Eye (tissue), 1 donor: Measurements from ENCODE around the gene CYLD.

Source experiments
- DNase-seq: peaks from one replicate; pipeline ENCODE4 v3.0.0-alpha.2; 2015

CYLD gene

DNA sequence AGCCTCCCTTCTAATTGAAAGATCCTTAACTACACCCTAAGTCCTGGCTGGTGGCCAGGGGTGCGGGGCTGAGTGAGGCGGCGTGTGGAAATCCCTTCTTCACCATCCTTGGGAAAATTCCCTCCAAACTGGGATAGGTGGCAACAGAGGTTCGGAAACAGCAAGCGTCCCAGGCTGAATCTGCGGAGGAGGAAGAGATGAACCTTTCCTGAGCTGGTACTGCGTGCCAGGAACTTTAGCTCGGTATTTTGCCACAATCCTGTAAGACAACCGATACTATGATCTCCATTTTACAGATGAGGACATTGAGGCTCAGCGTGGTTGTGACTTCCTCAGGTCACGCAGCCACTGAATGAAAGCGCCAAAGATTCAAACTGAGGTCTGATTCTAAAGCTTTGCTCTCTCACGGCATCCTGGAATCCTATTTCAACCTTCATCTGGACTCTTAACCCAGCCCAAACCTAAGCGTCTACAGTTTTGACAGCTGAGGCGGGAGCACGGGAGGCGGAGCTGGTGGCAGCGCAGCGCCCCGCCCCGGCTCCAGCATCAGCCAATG lies 583 bp upstream of the CYLD start:
- no peak for DNase-seq

DNA sequence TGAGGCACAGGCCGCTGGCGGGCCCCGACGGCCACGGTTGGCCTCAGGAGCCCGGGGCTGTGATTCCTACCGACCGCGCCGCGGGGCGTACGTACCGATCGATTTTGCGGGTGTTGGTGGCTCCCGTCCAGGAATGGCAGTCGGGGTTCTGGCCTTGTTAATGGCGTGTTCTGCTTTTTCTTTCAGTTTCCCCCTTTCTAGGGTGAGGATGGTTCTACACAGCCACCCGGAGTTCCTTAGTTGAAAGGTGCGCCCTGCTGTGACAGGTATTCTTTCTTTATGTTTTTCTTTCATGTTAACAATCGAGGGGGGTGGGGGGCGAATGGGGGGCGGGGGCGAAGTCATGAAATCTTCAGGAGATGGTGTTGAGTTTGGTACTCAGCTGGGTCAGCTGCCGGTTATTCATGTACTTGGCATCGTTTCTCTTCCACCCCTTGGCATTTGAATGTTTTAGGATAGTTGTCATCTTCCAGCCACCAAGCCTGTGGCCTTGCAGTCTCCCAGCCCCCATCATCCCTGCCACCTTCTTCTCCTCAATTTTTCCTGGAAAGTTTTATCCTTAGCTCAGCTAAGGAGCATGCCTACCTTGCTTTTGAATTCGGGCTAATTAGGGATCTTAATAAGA lies 802 bp downstream of the CYLD start:
- peak; percentile 46 for DNase-seq

GRCh38 chr16:50743581-50744225 lies 1.8 kb downstream of the CYLD start:
- no peak for DNase-seq

DNA sequence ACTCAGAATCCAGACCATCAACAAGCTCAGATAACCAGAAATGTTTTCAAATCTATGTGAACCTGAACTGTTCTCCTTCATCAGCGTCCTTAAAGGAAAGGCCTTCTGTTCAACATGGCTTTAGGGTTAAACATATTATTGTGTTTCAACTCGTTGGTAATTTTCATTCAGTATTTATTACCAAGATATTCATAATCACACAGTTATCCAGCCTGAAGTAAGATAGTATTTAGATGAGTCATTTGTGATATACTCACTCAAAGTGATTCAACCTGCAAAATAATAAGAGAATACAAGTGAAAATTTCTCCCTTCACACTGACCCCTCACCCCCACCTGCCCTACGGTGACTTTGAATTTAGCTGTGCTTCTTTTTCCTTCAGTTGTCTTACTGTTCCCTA lies 3.0 kb downstream of the CYLD start:
- DNase-seq = no peak

DNA sequence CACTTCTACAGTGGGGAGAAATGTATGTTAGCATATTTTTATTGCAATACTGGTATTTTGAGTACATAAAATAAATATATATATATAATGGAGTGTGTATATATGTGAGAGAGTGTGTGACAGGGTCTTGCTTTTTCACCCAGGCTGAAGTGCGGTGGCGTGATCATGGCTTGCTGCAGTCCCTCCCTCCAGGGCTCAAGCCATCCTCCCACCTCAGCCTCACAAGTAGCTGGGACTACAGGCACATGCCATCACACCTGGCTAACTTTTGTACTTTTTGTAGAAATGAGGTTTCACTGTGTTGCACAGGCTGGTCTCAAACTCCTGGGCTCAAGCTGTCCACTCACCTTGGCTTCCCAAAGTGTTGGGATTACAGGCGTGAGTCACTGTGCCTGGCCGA lies 4.1 kb downstream of the CYLD start:
- no peak for DNase-seq

DNA sequence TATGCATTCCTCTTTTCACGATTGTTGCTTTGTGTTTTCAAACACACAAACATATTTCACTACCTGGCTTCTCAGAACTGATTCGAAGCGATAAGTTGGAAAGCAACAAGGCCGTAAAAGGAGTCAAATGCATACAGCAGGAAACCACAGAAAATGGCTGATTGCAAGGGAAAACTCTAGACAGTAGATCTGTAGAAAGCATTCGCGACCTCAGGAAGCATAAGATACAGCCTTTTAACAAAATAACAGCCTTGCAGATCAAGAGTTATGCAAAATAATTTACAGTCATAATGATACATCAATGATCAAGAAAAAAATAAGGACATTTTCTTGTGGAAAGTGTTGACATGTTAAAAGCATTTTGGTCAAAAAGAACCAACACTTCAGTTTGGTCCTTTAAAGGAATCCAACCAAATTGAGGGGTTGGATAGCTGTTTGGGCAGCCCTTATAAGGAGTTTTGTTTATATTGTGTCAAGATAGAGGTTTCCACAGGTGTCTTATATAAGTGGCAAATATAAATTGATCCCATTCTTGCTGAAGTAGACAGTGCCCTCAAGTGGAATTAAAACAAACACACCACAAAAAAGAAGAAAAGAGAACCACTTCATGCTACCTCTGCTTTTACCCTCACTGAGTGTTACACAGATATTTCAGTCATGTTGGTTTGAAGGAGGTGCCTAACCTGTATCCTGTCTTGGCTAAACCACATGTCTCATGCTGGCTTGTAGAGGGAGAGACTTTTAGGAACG lies 5.5 kb downstream of the CYLD start:
- DNase-seq = peak; percentile 12

DNA sequence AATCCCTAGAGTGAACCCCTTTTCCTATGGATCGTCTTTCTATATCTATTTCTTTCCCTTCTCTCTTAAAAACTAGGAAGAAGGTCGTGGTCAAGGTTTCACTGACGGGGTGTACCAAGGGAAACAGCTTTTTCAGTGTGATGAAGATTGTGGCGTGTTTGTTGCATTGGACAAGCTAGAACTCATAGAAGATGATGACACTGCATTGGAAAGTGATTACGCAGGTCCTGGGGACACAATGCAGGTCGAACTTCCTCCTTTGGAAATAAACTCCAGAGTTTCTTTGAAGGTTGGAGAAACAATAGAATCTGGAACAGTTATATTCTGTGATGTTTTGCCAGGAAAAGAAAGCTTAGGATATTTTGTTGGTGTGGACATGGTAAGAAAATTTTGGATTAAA lies 9.6 kb downstream of the CYLD start:
- DNase-seq = no peak

- DNase-seq = no peak
Observed at GRCh38 chr16:50752471-50753235, 10.8 kb downstream of the CYLD start.

GRCh38 chr16:50756473-50756872 lies 14.6 kb downstream of the CYLD start:
- DNase-seq = no peak

DNA sequence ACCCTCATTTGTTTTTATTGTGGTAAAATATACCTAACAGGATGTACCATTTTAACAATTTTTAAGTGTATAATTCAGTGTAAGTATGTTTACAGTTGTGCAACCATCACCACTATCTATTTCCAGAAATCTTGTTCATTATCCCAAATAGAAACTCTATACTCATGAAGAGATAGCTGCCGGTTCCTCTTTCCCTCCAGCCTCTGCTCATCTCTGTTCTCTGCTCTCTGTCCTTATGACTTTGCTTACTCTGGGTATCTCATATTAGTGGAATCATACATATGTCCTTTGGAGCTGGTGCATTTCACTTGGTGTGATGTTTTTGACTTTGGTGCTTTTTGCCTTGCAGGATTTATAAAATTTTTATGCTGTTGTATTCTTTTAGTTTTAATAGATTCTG lies 19.4 kb downstream of the CYLD start:
- DNase-seq = no peak

GRCh38 chr16:50762241-50762640 lies 20.4 kb downstream of the CYLD start:
- no peak for DNase-seq

DNA sequence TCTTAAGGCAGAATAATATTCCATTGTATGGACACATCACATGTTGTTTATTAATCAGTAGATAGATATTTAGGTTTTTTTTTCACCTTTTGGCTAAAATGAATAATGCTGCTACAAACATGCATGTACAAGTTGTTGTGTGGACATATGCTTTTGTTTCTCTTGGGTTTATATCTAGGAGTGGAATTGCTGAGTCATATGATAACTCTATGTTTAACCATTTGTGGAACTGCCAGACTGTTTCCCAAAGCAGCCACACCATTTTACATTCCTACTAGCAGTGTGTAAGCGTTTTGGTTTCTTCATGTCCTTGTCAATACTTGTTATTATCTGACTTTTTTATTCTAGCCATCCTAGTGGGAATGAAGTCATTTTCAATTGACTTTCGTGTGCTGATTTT lies 21.3 kb downstream of the CYLD start:
- DNase-seq = no peak

DNA sequence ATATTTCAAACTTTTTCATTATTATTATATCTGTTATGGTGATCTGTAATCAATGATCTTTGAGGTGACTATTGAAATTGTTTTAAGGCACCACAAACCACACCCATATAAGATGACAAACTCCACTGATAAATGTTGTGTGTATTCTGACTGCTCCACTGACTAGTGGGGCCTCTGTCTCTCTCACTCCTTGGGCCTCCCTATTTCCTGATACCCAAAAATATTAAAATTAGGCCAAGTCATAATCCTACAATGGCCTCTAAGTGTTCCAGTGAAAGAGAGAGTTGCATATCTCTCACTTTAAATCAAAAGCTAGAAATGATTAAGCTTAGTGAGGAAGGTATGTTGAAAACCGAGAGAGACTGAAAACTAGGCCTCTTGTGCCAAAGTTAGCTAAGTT lies 23.4 kb downstream of the CYLD start:
- DNase-seq = no peak

DNA sequence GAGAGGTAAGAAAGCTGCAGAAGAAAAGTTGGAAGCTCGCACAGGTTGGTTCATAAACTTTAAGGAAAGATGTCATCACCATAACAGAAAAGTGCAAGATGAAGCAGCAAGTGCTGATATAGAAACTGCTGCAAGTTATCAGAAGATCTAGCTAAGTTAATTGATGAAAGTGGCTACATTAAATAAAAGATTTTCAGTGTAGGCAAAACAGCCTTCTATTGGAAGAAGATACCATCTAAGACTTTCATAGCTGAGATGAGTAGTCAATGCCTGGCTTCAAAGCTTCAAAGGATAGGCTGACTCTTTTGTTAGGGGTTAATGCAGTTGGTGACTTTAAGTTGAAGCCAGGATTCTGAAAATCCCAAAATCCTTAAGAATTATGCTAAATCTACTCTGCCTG lies 24.0 kb downstream of the CYLD start:
- DNase-seq = no peak

DNA sequence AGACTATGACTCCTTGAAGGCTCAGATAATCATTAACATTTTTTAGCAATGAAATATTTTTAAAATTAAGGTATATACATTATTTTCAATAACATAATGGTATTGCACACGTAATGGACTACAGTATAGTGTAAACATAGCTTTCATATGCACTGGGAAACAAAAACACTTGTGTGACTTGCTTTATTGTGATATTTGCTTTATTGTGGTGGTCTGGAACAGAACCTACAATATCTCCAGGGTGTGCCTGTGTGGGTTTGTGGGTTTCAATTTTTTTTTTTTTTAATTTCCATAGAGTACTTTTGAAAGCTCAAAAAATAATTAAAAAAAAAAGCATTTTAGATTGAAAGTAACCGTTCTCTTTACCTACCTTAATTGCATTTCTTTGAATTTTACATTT lies 25.3 kb downstream of the CYLD start:
- no peak for DNase-seq

- DNase-seq = no peak
Observed at GRCh38 chr16:50771366-50771765, 29.5 kb downstream of the CYLD start.

GRCh38 chr16:50774405-50774804 lies 32.5 kb downstream of the CYLD start:
- no peak for DNase-seq

- DNase-seq = no peak
Observed at GRCh38 chr16:50774960-50775359, 33.1 kb downstream of the CYLD start.

DNA sequence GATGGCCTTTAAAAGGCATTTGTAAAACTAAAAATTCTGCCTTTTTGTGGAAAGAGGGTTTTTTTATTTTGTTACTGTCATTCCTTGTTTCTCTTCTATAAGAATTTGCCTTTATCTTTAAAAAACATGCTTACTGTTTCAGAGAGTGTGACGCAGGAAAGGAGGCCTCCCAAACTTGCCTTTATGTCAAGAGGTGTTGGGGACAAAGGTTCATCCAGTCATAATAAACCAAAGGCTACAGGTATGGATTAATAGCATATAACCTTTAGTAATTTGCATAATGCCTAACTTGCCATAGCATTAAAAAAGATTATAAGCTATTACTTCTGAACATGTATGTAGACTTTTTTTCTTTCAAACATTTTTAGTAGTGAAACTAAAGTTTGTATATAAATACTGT lies 34.2 kb downstream of the CYLD start:
- no peak for DNase-seq

DNA sequence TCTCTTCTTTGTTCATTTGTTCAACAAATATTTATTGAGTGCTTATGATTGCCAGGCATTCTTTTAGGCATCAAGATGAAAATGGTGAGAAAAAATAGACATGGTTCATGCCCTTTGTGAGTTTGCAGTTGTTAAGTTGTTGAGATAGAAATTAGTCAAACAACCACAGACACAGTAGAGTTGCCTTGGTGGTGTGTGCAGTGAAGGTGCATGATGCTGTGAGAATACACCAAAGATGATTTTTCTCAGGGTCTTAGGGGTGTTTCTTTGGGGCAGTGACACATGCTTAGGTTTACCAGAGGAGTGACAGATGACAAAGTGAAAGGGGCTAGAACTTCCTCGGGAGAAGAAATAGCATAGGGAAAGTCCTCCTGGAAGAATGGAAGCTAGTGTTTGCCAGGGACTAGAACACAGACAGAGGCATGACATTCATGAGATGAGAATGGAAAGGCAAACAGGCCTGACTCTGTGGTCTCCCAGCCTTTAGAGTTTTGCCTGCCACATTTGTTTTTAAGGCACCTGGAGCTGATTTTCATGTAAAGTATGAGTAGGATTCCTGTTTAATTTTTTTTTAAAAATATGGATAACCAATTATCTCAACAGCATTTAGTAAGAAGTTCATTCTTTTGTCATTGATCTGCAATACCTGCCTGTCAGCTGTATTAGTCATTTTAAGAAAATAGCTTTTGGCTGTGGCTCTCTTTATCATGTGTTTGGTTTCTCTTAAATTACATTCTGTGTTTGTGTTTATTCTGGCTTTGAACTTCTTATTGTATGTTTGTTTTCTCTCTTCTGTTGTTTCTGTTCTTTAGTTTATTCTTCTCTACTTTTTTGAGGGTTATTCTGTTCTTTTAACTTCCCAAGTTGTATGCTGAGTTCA lies 36.6 kb downstream of the CYLD start:
- no peak for DNase-seq

- DNase-seq = no peak
Observed at GRCh38 chr16:50781043-50781442, 39.2 kb downstream of the CYLD start.

DNA sequence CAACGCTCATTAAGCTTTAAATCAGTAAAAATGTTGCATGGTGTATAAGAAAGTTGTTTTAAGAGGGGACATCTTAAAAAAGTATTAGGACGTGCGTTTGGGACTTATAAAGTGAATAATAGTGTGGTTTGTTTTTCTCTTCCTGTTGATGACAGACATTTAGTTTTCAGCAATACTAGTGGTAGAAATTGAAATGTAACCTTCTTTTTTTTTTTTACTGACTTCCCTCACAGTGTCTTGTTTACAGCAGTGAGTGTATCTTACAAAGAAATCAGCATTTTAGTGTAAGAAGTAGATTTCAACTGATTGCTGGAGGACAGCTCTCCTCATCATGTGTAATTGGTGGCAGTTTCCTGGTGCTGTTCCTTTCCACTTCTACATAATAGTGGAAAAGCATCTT lies 39.6 kb downstream of the CYLD start:
- DNase-seq = no peak
